Omental fat pad (tissue), 4 donors: Measurements from ENCODE around the gene CPSF6. TPM values are rescaled to one million over a fixed set of nuclear protein-coding genes. Genes with fewer than 3 reads are reported as not detected.
"Not testable (repeated sequence)": the region's sequence is repeated elsewhere in the genome, so short reads cannot be mapped to it uniquely, and the experiment has no call there.

Experiments
- ATAC-seq: fragments of 150-250 bp; one replicate; pipeline ENCODE4 v1.9.1; 2016; ENCODE audit warnings: mild to moderate bottlenecking, moderate library complexity; ENCODE audit not compliant: low FRiP score
- DNase-seq: peaks from one replicate; pipeline ENCODE4 v3.0.0-alpha.2; 2019; ENCODE audit warnings: low spot score
- CTCF ChIP-seq, 3 donors: fragments of 450-650 bp; IDR thresholded peaks; one replicate each; pipeline ENCODE4 v1.5.1; 2016 to 2017; ENCODE audit warnings: antibody characterized with exemption in 3 of 3, mild to moderate bottlenecking in 3 of 3, moderate library complexity in 2 of 3
- total RNA-seq, 4 donors: library from RNA; depleted of rRNA; stranded (reverse); fragments of >200 nt; gene quantifications; one replicate each; pipeline ENCODE4 v1.1.0, GENCODE V29; 2016

The CPSF6 gene
- total RNA-seq, 4 donors from 2014 or later = 23.7 to 37.3 (median 28.0) TPM

- no peak for DNase-seq
- TF ChIP-seq CTCF (IDR thresholded peaks at IDR 0.05) = no peak
- ATAC-seq = no peak
Observed at GRCh38 chr12:69298133-69298532, 58.8 kb downstream of the CPSF6 start.

- ATAC-seq = no peak
- TF ChIP-seq CTCF (IDR thresholded peaks at IDR 0.05) = no peak
- no peak for DNase-seq
Observed at GRCh38 chr12:69298947-69299346, 59.6 kb downstream of the CPSF6 start.

- no peak for TF ChIP-seq CTCF (IDR thresholded peaks at IDR 0.05)
- ATAC-seq = no peak
- no peak for DNase-seq
Observed at GRCh38 chr12:69304284-69304683, 64.9 kb downstream of the CPSF6 start.

- ATAC-seq = no peak
Observed at GRCh38 chr12:69309461-69309860, 70.1 kb downstream of the CPSF6 start.

GRCh38 chr12:69313209-69313608 lies 73.8 kb downstream of the CPSF6 start:
- no peak for TF ChIP-seq CTCF (IDR thresholded peaks at IDR 0.05)
- DNase-seq = no peak
- no peak for ATAC-seq

More at GRCh38 chr12:69309461-69309860, 70.1 kb downstream of the CPSF6 start:
- no peak for DNase-seq
- no peak for TF ChIP-seq CTCF (IDR thresholded peaks at IDR 0.05)

- DNase-seq, ATAC-seq: not testable (repeated sequence)
Observed at GRCh38 chr12:69316784-69317183, 77.4 kb downstream of the CPSF6 start.

GRCh38 chr12:69317233-69317632 lies 77.9 kb downstream of the CPSF6 start:
- not testable (repeated sequence) for ATAC-seq

GRCh38 chr12:69318225-69318624 lies 78.9 kb downstream of the CPSF6 start:
- no peak for TF ChIP-seq CTCF (IDR thresholded peaks at IDR 0.05)
- no peak for DNase-seq
- ATAC-seq = no peak

More at GRCh38 chr12:69317233-69317632, 77.9 kb downstream of the CPSF6 start:
- DNase-seq = not testable (repeated sequence)
